IMR-90 (cell line): ENCODE data around the gene ZFP36L1. TPM values are rescaled to one million over a fixed set of nuclear protein-coding genes. Genes with fewer than 3 reads are reported as not detected.

Source experiments
- ATAC-seq: fragments of 200-7000 bp; cut with Tn5 transposase; 2 replicates; pipeline ENCODE4 v1.9.1; 2020; ENCODE audit warnings: low read depth, mild to moderate bottlenecking, moderate library complexity
- BruUV-seq: library from RNA; stranded (reverse); fragments of 400-500 nt; replicated peaks from 2 replicates; lab custom pipeline; 2021; lab: Mats Ljungman, UMichigan
- CTCF ChIA-PET: fragments of 300-600 bp; formaldehyde crosslinking; extraction: SDS; loops from one replicate; lab custom pipeline; 2021; ENCODE audit warnings: antibody characterized with exemption; lab: Yijun Ruan, JAX
- POLR2A ChIA-PET: fragments of 300-600 bp; sonication (Branson Sonifier 250); formaldehyde crosslinking; loops from one replicate; lab custom pipeline; 2022; ENCODE audit warnings: antibody characterized with exemption; ENCODE audit not compliant: unreplicated experiment; lab: Charles Lee
- DNase-seq: peaks from one replicate; pipeline ENCODE4 v3.0.0; 2013
- H2AFZ ChIP-seq: replicated peaks from 2 replicates; pipeline ENCODE3; 2013; ENCODE audit warnings: low read length, mild to moderate bottlenecking; ENCODE audit not compliant: poor library complexity
- H2AK5ac ChIP-seq: 2 replicates; pipeline ENCODE4 v1.6.1; 2013; ENCODE audit warnings: low read depth, low read length, inconsistent platforms
- H2AK9ac ChIP-seq: replicated peaks from 2 replicates; pipeline ENCODE3; 2013; ENCODE audit warnings: mild to moderate bottlenecking, low read depth, low read length, moderate library complexity; ENCODE audit not compliant: poor library complexity
- H2BK120ac ChIP-seq: 2 replicates; pipeline ENCODE4 v1.6.1; 2013; ENCODE audit warnings: low read depth, low read length, inconsistent platforms
- H2BK15ac ChIP-seq: 3 replicates; pipeline ENCODE4 v1.6.1; 2013; ENCODE audit warnings: low read depth, low read length, inconsistent platforms
- H2BK20ac ChIP-seq: 2 replicates; pipeline ENCODE4 v1.6.1; 2013; ENCODE audit warnings: low read depth, mild to moderate bottlenecking, inconsistent platforms, low read length, moderate library complexity
- H2BK5ac ChIP-seq: 2 replicates; pipeline ENCODE4 v1.6.1; 2013; ENCODE audit warnings: mild to moderate bottlenecking, low read depth, low read length, inconsistent platforms; ENCODE audit not compliant: poor library complexity, severe bottlenecking
- H3K14ac ChIP-seq: replicated peaks from 2 replicates; pipeline ENCODE4 v1.6.1; 2013; ENCODE audit warnings: low read depth, low read length, inconsistent platforms
- H3K18ac ChIP-seq: 2 replicates; pipeline ENCODE4 v1.6.1; 2013; ENCODE audit warnings: low read depth, low read length, control low read depth
- H3K23ac ChIP-seq: 2 replicates; pipeline ENCODE4 v1.6.1; 2013; ENCODE audit warnings: low read depth, low read length, inconsistent platforms
- H3K27ac ChIP-seq: 2 replicates; pipeline ENCODE4 v1.5.1; 2013; ENCODE audit warnings: mild to moderate bottlenecking, control low read depth, low read length; ENCODE audit not compliant: insufficient read depth
- H3K27me3 ChIP-seq: 2 replicates; pipeline ENCODE4 v1.6.1; 2013; ENCODE audit warnings: low read length; ENCODE audit not compliant: control insufficient read depth, insufficient read depth
- H3K36me3 ChIP-seq: 2 replicates; pipeline ENCODE4 v1.6.1; 2013; ENCODE audit warnings: low read length, mixed read lengths; ENCODE audit not compliant: control insufficient read depth, insufficient read depth
- H3K4ac ChIP-seq: 2 replicates; pipeline ENCODE4 v1.6.1; 2013; ENCODE audit warnings: low read depth, low read length, inconsistent platforms
- H3K4me1 ChIP-seq: 2 replicates; pipeline ENCODE4 v1.6.1; 2013; ENCODE audit warnings: low read length, mixed read lengths; ENCODE audit not compliant: control insufficient read depth, insufficient read depth
- H3K4me2 ChIP-seq: 2 replicates; pipeline ENCODE4 v1.6.1; 2013; ENCODE audit warnings: low read depth, mild to moderate bottlenecking, control low read depth, low read length, moderate library complexity
- H3K4me3 ChIP-seq: 2 replicates; pipeline ENCODE4 v1.5.1; 2013; ENCODE audit warnings: low read depth, mild to moderate bottlenecking, control low read depth, low read length, moderate library complexity; ENCODE audit not compliant: insufficient read depth
- H3K56ac ChIP-seq: 2 replicates; pipeline ENCODE4 v1.6.1; 2013; ENCODE audit warnings: low read length, inconsistent platforms; ENCODE audit not compliant: insufficient read depth; ENCODE audit errors: extremely low read depth
- H3K79me1 ChIP-seq, 2 experiments: 2 replicates each; pipeline ENCODE4 v1.6.1; 2013; ENCODE audit warnings: low read length in 2 of 2, inconsistent platforms in 1 of 2, low read depth in 1 of 2
- H3K9ac ChIP-seq: 2 replicates; pipeline ENCODE4 v1.6.1; 2013; ENCODE audit warnings: low read depth, low read length, control low read depth
- H3K9me1 ChIP-seq: 2 replicates; pipeline ENCODE4 v1.6.1; 2013; ENCODE audit warnings: low read length, inconsistent platforms; ENCODE audit not compliant: insufficient read depth
- H3K9me3 ChIP-seq: 2 replicates; pipeline ENCODE4 v1.6.1; 2013; ENCODE audit warnings: low read length; ENCODE audit not compliant: control insufficient read depth, insufficient read depth
- H4K20me1 ChIP-seq: 2 replicates; pipeline ENCODE4 v1.6.1; 2013; ENCODE audit warnings: low read length, inconsistent platforms; ENCODE audit not compliant: insufficient read depth
- H4K5ac ChIP-seq: 2 replicates; pipeline ENCODE4 v1.6.1; 2013; ENCODE audit warnings: mild to moderate bottlenecking, low read depth, low read length, control low read depth
- H4K8ac ChIP-seq, 2 experiments: 2 replicates each; pipeline ENCODE4 v1.6.1; 2013; ENCODE audit warnings: low read depth in 2 of 2, low read length in 2 of 2, control low read depth in 1 of 2, inconsistent platforms in 1 of 2
- H4K91ac ChIP-seq: 2 replicates; pipeline ENCODE4 v1.6.1; 2013; ENCODE audit warnings: low read depth, low read length, inconsistent platforms; ENCODE audit not compliant: insufficient read depth
- BHLHE40 ChIP-seq: fragments of 150-350 bp; IDR thresholded peaks from 2 replicates; pipeline ENCODE4 v1.6.1; 2016; ENCODE audit warnings: mild to moderate bottlenecking, low read depth, low read length
- CEBPB ChIP-seq: IDR thresholded peaks from 2 replicates; pipeline ENCODE4 v1.6.1; 2012; ENCODE audit warnings: low read depth, low read length, improper control_type of control experiment
- CTCF ChIP-seq: conservative IDR thresholded peaks from 2 replicates; pipeline ENCODE4 v1.5.1; 2012; ENCODE audit warnings: mild to moderate bottlenecking, low read depth, low read length, improper control_type of control experiment
- ELK1 ChIP-seq: fragments of 150-350 bp; IDR thresholded peaks from 2 replicates; pipeline ENCODE4 v1.6.1; 2016; ENCODE audit warnings: low read depth, mild to moderate bottlenecking, low read length, moderate library complexity, borderline replicate concordance
- FOS ChIP-seq: fragments of 150-350 bp; IDR thresholded peaks from 2 replicates; pipeline ENCODE4 v1.6.1; 2016; ENCODE audit warnings: low read depth, low read length
- MAFK ChIP-seq: IDR thresholded peaks from 2 replicates; pipeline ENCODE4 v1.6.1; 2012; ENCODE audit warnings: low read depth, low read length, improper control_type of control experiment
- MXI1 ChIP-seq: IDR thresholded peaks from 2 replicates; pipeline ENCODE4 v1.6.1; 2012; ENCODE audit warnings: low read depth, mild to moderate bottlenecking, low read length, moderate library complexity, borderline replicate concordance
- NFE2L2 ChIP-seq: fragments of 150-350 bp; IDR thresholded peaks from 2 replicates; pipeline ENCODE4 v1.6.1; 2016; ENCODE audit warnings: low read depth, mild to moderate bottlenecking, low read length
- POLR2A ChIP-seq: IDR thresholded peaks from 2 replicates; pipeline ENCODE4 v1.6.1; 2012; ENCODE audit warnings: mild to moderate bottlenecking, low read depth, low read length
- RAD21 ChIP-seq: IDR thresholded peaks from 2 replicates; pipeline ENCODE4 v1.6.1; 2012; ENCODE audit warnings: low read length, improper control_type of control experiment
- RCOR1 ChIP-seq: IDR thresholded peaks from 2 replicates; pipeline ENCODE4 v1.6.1; 2012; ENCODE audit warnings: mild to moderate bottlenecking, low read length, improper control_type of control experiment; ENCODE audit not compliant: insufficient replicate concordance
- SMC3 ChIP-seq: fragments of 150-350 bp; IDR thresholded peaks from 2 replicates; pipeline ENCODE4 v1.6.1; 2016; ENCODE audit warnings: low read depth, mild to moderate bottlenecking, antibody characterized with exemption, low read length, moderate library complexity
- USF2 ChIP-seq: fragments of 150-350 bp; IDR thresholded peaks from 2 replicates; pipeline ENCODE4 v1.6.1; 2017; ENCODE audit warnings: mild to moderate bottlenecking, antibody characterized with exemption, low read length, low read depth
- WGBS, 2 experiments: methylation state at CpG; one replicate each; pipeline versions ENCODE4 v1.1.5 to v1.1.7; 2013; ENCODE audit warnings: missing lambda C conversion rate in 2 of 2; ENCODE audit not compliant: insufficient read length in 1 of 2; ENCODE audit errors: extremely low coverage in 2 of 2; 5-methylcytosine and 5-hydroxymethylcytosine counted together
- dilution Hi-C: fragments of 300-500 bp; cut with HindIII; formaldehyde crosslinking; loops from one replicate; pipeline ENCODE4 v1.14.3; 2018; ENCODE audit warnings: low sequenced_read_pairs; ENCODE audit not compliant: unreplicated experiment
- in situ Hi-C: fragments of 300-500 bp; cut with MboI; formaldehyde crosslinking; loops from 3 replicates; pipeline ENCODE4 v1.14.3; 2019; ENCODE audit warnings: low sequenced_read_pairs, inconsistent platforms, mixed read lengths
- intact Hi-C: fragments of 100-400 bp; cut with micrococcal nuclease; formaldehyde crosslinking; loops from 2 replicates; pipeline ENCODE4 v1.10.0; 2022
- polyA plus RNA-seq, 3 experiments: library from polyadenylated mRNA; depleted of rRNA; stranded (reverse); fragments of >200 nt; gene quantifications; 2 replicates each; pipeline ENCODE4 v1.2.3, GENCODE V29; 2012; ENCODE audit warnings: low replicate concordance in 1 of 3
- total RNA-seq: library from RNA; depleted of rRNA; stranded (reverse); fragments of >200 nt; gene quantifications from 2 replicates; pipeline ENCODE4 v1.2.3, GENCODE V29; 2012

Gene ZFP36L1
- total and polyA plus RNA-seq, 2 of the 4 experiments (the other 2 are of a cell fraction) = 6.5 to 140 TPM

- Histone ChIP-seq H3K9ac (peak overlapping the region; percentile 87), H2BK120ac (peak overlapping the region; percentile 96), H2AFZ (peak overlapping the region; percentile 94), H4K5ac (peak overlapping the region; percentile 98), H4K20me1 (no peaks in the 10 kb centered on the region), H4K91ac (peak overlapping the region; percentile 99), H3K27ac (peak overlapping the region; percentile 92), H3K27me3 (no peaks in the 10 kb centered on the region), H2BK20ac (peak overlapping the region; percentile 90), H3K9me1 (peaks cover 19% of the 10 kb centered on the region), H2AK9ac (peak overlapping the region; percentile 90), H3K9me3 (no peaks in the 10 kb centered on the region), H4K8ac (peak overlapping the region; percentile 93 to 96), H2BK15ac (peak overlapping the region; percentile 90), H3K4me1 (peaks cover 24% of the 10 kb centered on the region), H3K4me3 (peak overlapping the region; percentile 12), H3K18ac (peak overlapping the region; percentile 97), H3K79me1 (peaks cover 10 to 29% of the 10 kb centered on the region in 2 experiments), H3K56ac (peak overlapping the region; percentile 93), H2BK5ac (peak overlapping the region; percentile 95), H3K23ac (peak overlapping the region; percentile 95), H3K36me3 (no peaks in the 10 kb centered on the region), H3K4me2 (peak overlapping the region; percentile 66), H3K14ac (peak overlapping the region; percentile 94), H3K4ac (peak overlapping the region; percentile 98), H2AK5ac (peak overlapping the region; percentile 93)
- WGBS, 2 experiments = 95% methylated on average over 7 of the region's 16 CpGs; no CpG with 5 or more reads in 1 of the 2 experiments
- DNase-seq = no peak
- in situ Hi-C loops (loop anchor here (5.0 kb wide), 2 partner anchors 568 to 978 kb away; no protein-coding TSS in a partner anchor), dilution Hi-C loops (no loop called here), intact Hi-C loops (loop anchor here (1.0 to 10.0 kb wide), 7 partner anchors 22 to 978 kb away; partner anchors contain the start of gene ZFP36L1)
- ChIA-PET CTCF (interaction anchor here (0.6 to 1.6 kb wide), 6 partner anchors 9 to 874 kb away, joined by 3 to 4 read pairs (median 4); no protein-coding TSS in a partner anchor), POLR2A (interaction anchor here (0.6 to 3.0 kb wide), 7 partner anchors 19 to 542 kb away, joined by 3 to 50 read pairs (median 4); partner anchors contain the start of gene ZFP36L1)
- BruUV-seq = TSS peak; percentile 38
- no peak for ATAC-seq
- no peak for TF ChIP-seq POLR2A
- no peak for TF ChIP-seq CEBPB
- no peak for TF ChIP-seq NFE2L2
- TF ChIP-seq MAFK = no peak
- TF ChIP-seq ELK1 = no peak
- no peak for TF ChIP-seq RAD21
- TF ChIP-seq FOS = no peak
- no peak for TF ChIP-seq SMC3
- TF ChIP-seq CTCF = no peak
- no peak for TF ChIP-seq BHLHE40
- no peak for TF ChIP-seq USF2
- TF ChIP-seq RCOR1 = no peak
- no peak for TF ChIP-seq MXI1
Measured at GRCh38 chr14:68815298-68816182, 22.7 kb upstream of the ZFP36L1 start.
